Activated T-cell treated with anti-CD3 and anti-CD28 coated beads for 4 hours (primary cell): Measurements from ENCODE around the gene RDH13.
"Not testable (repeated sequence)": the region's sequence is repeated elsewhere in the genome, so short reads cannot be mapped to it uniquely, and the experiment has no call there.

Experiments used
- DNase-seq: peaks from one replicate; pipeline ENCODE4 v3.0.0-alpha.2; 2020

The RDH13 gene

GRCh38 chr19:55062735-55063491, at the start of gene RDH13:
Gene RDH13 (minus strand): TSS chr19:55063148. CDS start chr19:55063032, 116 bp downstream.
- peak; percentile 99 for DNase-seq

- no peak for DNase-seq
Observed at GRCh38 chr19:55112246-55112776, 49.4 kb upstream of the RDH13 start.

GRCh38 chr19:55111238-55111831, 48.4 kb upstream of the RDH13 start:
- DNase-seq = no peak

DNA sequence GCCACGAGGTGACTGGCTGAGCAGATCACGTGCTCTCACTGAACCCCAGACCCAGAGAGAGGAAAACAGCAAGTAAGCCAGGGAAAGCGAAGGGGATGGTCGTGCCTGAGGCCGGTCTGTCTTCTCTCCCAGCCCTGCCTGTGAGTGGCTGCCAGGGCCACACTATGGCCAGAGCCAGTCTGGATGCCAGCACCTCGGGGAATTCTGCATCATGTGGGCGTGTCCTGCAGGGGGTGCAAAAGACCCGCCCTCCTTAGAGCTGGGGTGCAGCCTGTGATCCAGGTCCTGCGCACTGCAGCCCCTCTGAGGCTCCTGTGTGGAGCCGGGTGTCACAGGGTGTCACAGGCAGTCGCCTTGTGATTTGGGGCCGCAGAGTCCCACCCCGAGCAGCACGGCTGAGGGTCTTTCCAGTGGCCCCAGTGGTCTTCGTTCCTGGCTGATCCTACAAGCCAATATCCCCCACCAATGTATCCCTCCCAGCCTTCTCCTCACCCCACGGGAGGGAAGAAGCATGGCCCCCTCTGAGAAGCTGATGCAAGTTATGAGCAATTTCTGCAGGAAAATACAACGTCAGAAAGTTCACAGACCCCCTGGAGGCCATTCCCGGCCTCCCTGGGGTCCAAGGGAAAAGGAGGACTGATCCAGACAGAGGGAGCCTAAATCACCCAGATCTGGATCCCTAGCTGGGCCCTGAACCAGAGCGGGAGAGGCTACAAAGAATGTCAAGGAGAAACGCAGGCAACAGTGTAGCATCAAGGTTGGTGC, 46.8 kb upstream of the RDH13 start:
- DNase-seq = no peak

- DNase-seq = not testable (repeated sequence)
Observed at GRCh38 chr19:55107252-55107651, 44.3 kb upstream of the RDH13 start.

DNA sequence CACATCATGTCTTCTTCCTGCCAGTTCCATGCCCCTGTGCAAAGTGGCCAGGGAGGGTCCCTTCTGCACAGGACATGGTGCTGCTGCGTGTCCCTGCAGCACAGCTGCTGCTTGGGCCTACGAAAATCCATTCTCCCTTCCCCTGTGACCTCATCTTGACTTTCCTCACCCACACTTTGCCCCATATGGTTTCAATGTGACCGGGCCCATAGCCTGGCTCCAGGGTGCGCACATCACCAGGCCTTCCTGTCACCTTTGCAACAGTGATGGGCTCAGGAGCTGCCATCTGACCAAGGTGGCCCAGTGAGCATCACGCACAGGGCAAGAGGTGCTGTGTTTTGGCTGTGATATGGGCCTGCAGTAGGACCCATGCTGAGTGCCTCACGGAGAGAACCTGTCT, 43.6 kb upstream of the RDH13 start:
- DNase-seq = no peak

DNA sequence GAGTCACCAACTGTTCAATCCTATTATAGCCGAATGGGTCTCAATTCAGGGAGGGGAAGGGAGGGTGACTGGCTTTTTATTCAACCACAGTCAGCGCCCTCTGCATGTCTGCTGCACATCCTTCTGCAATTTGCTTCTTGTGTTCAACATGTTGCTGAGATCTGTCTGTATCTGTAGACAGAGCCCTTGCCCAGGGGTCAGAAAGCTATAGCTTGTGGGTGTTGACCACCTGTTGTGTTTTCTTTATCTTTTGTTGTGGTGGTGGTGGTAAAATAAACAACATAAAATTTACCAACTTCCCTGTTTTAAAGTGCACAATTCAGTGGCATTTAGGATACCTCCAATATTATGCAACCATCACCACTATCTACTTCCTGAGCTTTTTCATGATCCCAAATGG, 42.3 kb upstream of the RDH13 start:
- DNase-seq = no peak

DNA sequence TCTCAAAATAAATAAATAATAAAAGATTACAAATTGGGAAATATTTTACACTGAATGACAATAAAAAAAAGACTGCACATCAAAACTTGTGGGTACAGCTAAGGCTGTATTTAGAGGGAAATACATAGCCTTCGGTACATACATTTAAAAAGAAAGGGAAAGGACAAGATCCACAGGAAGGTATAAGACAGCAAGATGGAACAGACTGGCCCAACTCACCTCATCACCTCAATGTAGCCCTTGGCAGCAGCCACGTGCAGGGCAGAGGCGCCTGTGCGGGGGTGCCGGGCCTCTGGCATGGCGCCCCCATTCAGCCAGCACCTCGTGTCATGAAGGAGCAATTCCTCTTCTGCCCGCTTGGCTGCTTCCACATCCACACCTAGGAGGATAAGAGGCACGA, 40.2 kb upstream of the RDH13 start:
- no peak for DNase-seq

- DNase-seq = no peak
Observed at GRCh38 chr19:55101261-55101660, 38.3 kb upstream of the RDH13 start.

DNA sequence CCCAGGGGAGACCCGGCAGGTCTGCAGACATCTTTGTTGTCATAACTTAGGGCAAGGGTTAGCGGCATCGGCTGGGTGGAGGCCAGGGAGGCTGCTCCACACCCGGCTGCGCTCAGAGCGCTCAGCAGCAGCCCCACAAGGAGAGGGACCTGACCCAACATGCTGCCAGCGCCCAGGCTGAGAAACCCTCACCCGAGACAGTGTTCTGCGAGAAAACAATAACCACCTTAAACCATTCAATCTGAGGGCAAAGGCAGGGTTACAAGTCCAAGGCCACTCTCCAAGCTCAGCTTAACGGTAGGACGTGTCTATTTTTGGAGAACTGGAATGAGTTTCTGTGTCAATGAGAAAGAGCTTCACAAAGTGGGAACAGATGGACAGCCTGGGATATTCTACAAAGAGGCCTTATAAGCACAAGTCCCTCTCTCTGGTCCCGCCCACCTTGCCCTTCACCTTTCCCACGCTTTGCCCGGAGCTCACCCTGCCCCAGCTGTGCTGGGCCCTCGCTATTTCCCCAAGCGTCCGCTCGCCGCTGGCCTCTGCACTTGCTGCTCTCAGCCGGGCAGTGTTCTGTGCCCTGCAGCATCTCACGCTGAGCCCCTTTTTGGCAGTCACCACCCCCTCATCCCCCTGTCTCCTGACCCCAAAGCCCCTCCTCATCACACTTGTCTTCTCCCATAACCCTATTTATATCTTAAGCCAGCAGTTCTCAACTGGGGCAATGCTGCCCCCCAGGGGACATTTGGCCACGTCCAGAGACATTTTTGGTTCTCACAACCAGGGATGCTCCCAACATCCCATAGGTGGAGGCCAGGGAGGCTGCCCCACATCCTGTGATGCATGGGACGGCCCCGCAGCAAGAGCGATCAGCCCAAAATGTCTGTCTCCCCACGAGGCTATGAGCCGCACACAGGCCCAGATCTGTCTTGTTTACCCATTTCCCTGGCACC, 36.9 kb upstream of the RDH13 start:
- DNase-seq = no peak

DNA sequence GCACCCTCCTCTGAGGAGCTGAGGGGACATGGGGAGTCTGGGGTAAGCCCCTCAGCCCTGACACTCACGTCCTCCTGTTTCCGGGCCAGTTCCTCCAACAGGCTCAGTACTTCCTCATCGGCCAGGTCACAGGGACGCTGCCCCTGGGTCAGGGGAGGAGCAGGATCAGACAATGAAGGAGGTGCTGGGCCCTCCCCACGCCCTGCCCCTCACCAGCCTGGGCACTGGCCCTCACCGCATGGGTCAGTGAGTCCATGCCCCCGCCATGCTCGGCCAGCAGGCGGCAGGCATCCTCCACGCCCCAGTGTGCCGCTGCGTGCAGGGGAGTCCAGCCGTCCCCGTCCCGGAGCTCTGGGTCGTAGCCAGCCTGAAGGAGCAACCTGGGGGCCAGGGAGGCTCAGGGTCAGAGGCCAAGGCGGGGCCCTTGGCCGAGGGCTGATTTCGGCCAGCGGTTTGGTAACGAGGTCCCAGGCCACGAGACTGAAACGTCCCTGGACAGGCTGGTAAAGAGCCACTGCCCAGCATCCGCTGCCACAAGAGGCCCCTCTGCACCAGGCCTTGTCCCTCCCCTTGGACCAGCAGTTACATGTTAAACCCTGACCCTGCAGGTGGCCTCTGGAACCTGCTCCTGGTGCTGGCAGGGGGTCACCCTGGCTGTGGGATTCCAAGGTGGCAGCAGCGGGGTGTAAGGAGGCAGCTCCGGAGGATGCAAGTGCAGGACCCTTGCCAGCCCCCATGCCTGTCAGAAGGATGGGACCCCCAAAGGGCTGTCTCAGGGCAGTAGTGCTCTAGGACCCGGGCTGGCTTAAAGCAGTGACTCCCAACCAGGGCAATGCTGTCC, 36.0 kb upstream of the RDH13 start:
- no peak for DNase-seq

DNA sequence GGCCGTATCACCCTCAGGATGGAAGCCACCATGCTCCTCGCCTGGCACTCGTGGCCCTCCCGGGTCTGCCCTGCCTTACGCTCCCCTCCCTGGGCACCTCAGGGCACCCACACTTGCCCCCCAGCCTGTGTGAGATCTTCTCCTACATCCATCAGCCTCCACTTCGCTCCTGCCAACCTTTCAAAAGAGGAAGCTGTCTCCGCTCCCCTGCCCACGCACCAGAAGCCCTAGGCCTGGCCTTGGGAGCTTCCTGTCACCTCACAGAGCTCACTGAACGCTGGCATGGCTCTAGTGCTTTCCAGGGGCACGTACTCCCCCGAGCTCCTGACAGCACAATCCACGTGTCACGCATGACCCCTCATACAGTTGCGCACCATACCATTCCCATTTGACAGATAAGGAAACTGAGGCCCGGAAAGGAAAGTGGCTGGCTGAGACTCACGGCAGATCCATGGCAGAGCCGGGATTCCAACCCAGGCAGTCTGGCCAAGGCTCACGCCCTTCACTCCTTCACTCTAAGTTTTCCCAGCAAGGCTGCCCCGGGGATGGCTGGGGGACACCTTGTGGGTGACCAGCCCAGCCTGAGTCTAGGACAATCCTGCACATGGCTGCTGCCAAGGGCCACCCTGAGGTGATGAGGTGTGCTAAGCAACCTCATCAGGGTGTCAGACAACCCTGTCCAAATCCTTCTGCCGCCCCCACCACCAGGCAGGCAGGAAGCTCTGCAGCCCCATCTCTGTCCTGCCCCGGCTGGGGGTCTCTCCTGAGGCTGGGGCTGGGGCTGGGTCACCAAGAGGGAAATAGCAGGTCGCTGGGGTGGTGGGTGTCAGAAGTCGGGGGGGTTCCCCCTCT, 35.1 kb upstream of the RDH13 start:
- DNase-seq = no peak

- no peak for DNase-seq
Observed at GRCh38 chr19:55096061-55096701, 33.2 kb upstream of the RDH13 start.

DNA sequence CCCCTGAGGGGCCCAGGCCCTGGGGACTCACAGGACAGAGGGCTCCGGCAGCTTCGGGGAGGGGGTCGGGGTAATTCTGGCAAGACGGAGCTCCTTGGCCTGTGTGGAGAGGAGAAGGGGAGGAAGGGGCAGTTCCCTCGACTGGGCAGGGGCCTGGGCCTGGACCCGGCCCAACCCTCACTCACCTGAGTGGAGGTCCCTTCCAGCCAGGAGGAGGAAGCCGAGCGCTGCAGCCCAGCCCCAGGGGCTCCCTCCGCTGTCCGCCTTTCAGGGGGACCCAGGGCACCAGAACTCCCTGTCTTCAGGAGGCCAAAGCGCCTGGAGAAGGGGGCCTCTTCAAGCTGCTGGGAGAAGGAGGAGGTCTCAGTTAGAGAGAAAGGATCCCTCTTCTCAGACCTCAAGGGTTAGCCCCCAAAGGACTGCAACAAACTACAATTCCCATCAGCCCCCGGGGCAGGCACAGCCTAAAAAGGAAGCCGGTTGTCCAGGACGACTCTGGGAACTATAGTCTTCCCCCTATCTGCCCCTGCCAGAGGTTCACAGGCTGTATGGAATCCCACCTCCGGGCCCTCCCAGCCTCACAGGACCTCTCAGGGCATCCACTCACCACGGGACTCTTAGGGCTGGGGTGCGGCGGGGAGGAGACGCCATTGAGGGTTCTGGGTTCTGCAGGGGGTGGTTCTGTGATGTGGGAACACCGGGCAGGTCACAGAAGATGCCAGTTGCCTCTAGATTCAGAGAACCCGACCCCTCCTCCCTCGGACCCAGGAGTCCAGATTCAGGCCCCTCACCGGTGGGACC, 32.5 kb upstream of the RDH13 start:
- no peak for DNase-seq

DNA sequence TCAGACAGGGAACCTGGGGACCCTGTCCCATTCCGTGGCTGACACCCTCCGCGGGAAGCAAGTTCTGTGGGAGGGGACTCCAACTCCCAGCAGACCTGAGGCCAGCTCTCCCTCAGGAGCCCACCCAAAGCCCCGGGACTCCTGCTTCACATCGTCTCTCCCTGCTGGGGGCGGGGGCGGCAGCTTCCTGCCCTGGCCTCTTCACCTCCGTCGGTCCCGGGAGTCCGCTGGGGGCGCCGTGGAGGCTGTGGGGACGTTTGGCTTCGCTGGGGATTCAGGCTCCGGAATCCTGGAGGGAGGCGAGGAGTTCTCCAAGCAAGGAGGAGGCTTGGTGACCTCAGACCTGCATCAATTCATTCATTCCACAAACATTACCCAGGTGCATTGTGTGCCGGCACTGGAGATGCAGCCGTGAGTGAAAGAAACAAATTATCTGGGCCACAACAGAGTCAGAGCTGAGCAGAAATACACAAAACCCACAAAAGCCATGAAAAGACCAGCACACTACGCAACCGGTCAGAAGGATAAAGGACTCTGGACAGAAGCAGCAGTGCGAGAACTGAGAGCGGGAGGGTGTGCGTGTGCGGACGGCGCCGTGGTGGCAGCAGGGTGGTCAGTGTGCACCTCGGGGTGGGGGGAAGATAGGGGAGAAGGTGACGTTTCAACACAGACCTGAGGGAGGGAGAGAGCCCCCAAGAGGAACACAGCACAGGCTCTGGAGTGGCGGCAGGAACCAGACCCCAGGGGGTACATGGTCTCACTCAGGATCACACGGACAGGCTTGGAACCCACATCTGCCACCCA, 31.7 kb upstream of the RDH13 start:
- no peak for DNase-seq

DNA sequence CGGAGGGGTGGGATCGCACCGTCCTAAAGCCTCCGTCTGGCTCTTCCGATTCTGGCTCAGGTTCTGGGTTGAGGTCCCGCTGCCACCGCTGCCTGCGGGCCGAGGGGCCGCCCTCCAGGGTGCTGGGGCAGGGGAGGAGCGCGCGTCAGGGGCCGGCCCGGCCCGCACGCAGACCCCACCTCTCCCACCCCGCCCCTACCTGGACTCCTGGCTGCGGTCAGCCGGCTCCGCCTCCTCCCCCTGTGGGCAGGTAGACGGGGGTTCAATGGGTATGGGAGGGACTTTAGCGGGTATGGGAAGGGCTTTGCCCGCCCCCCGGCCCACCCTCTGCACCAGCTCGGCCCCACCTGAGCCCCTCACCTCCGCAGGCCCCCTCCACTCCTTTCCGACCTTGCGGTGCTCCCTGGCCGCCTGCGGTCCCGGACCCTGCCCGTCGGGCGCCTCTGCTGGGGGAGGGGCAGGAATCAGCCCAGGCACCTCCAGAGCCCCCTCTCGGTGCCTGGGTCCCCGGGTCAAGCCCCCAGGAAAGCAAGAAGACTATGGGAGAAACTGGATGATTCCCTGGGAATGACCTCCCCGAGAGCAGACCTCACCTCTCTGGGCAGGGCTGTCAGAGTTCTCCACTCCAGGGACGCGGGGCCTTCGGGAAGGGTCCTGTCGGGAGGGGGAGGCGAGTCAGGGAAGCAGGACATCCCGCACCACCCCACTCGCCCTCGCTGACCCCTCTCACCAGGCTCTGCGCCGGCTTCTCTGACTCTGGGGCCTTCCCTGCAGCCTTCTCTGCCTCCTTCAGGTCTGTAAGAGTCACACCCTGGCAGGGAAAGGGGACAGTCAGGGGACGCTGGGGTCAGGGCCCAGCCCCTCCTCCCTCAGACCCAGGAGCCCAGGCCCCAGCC, 29.7 kb upstream of the RDH13 start:
- no peak for DNase-seq

DNA sequence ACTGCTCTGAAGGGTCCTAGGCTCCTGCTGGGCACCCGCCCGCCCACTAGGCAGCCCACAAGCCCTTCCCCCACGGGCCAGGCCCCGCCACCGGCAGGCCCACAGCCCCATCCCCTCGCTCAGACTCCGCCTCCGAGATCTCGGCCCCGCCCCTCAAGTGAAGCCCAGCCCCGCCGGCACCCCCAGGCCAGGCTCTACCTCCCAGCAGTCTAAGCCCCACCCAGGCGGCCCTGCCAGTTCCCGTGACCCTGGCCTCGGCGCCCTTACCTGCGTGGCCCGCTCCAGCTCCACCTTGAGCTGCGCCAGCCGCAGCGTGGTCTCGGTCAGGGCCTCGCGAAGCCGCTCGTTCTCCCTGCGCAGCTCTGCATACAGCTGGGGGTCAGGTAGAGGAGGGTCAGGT, 29.0 kb upstream of the RDH13 start:
- no peak for DNase-seq
